HG03565 (cell line): ENCODE data around the gene ANO10.

ENCODE experiments used
- ATAC-seq: cut with Tn5 transposase; IDR thresholded peaks from one replicate; pipeline ENCODE4 v1.9.1; 2021; ENCODE audit warnings: mild to moderate bottlenecking, moderate library complexity; ENCODE audit not compliant: unreplicated experiment

ANO10 gene

DNA sequence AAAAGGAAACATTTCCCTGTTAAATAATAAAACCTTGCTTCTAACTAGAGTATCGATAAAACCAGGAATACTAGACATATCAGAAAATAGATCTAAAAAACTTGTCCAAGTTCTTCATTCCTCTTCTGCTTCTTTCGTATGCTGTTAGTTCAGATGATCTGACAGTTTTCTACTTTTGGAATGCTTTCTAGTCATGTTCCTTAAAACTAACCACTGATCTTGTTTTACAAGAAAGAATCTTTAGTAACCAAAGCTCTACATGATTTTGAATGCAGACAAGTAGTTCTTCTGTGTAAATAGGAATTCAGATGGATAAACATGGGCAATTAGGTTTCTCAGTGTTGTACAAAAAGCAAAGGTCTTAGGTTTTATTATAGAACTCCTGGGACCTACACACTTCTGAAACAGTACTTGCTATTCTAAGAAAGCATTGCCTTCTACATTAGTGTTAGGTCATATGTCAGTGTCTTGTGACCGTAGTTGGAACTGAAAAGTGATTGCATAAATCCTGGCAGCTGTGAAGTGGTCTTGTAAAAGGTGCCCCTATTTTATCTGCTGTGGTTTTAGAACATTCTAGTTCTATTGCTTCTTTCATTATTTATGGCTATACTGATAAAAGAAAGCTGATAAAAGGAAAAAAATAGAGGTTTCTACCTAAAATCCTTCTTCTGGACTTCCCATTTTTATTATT, 294.8 kb downstream of the ANO10 start:
- ATAC-seq: no peak

DNA sequence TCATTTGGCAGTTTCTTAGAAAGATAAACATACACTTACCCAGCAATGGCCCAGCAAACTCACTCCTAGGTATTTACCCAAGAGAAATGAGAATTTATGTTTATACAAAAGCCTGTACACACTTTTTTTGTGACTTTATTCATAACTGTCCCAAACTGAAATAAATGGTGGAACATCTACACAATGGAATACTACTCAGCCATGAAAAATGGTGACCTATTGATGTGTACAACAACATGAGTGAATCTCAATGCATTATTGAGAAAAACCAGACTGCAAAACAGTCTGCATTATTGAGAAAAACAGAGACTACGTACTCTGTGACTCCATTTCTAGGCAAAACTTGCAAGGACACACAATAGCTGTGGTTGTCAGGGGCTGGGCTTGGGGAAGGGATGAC, 298.3 kb downstream of the ANO10 start:
- ATAC-seq: no peak

DNA sequence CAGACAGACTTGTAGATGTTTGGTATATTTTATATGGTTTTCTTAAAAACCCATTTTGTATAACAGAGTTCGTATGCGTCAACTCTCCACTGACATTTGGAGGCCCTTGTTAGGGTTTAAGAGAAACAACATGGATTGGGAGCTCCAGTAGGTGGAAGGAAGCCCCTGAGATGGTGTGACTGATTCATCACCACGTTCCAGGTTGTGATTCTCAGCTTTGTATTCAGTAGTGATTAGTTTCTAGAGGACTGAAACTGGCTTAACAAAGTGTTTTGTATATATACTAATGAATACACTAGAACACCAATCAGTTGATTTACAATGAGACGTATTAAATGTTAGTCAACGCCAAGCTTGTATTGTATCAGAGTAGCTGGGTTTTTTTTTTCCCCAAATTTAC, 301.5 kb downstream of the ANO10 start:
- no peak for ATAC-seq

DNA sequence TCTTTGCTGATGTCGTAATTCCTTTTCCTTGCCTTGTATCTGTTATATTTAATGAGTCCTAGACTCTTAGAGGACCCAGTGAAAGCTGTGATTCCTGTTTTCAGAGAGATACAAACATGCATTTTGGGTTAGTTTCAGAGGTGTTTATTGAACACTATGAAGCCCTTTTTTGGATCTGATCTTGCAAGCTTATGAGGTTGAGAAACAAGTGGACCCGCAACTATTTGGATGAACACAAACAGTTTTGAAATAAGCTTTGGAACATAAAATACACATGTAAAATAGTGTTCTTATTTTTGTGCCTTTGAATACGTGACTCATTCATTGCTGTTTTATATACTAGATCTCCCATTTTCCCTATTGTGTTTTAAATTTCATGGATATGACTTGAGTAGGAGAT, 302.0 kb downstream of the ANO10 start:
- no peak for ATAC-seq

DNA sequence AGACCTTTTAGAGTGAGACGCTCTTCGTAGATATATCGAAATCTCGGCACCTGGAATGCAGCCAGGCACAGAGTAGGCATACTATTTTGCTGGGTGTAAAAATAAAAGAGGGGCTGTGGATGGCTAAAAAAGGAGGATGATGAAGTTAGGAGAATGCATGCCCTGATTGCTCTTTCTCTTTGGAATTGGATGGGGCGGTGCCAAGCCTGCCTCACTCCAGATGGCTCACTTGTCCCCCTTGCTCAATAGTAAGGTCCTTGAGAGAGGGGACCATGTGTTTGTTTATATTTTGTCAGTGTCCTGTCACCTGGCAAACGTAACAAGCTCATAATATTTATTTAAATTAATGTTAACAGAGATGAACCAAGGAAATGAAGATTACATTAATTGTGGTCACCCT, 302.4 kb downstream of the ANO10 start:
- no peak for ATAC-seq

DNA sequence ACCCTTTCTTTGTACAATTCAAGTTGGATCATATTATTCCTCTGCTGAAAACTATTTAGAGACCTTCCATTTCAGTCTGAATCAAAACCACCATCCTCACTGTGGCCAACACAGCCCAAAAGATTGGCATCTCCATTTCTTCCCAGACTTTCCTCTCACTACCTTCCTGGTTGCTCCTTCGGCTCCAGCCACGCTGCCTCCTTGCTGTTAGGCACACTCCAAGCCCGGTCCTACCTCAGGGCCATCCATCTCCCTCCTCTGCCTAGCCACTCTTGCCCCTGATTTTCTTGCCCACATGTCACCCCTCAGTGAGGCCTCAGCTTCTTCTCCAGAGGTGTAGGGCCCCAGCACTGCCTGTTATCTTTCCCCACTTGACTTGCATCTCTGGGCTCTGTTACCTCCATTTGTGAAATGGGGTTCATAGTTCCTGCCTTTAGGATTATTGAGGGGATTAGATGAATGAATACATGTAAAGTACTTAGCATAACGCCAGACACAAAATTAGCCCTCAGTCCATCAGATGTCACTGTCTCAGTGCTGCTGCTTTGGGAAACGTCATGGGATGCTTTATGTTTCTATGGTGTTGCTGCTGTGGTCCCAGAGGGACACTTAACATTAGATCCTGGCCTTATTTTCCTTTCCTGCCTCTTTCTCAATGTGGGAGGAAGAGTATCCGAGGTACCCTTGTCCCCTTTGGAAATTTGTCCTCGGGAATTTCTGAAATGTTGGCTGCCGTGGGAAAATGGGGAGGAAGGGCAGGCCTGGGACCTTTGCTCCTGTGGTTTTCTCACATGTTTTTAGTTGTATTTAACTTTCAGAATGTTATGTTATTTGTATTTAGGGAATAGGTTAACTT, 304.1 kb downstream of the ANO10 start:
- no peak for ATAC-seq

DNA sequence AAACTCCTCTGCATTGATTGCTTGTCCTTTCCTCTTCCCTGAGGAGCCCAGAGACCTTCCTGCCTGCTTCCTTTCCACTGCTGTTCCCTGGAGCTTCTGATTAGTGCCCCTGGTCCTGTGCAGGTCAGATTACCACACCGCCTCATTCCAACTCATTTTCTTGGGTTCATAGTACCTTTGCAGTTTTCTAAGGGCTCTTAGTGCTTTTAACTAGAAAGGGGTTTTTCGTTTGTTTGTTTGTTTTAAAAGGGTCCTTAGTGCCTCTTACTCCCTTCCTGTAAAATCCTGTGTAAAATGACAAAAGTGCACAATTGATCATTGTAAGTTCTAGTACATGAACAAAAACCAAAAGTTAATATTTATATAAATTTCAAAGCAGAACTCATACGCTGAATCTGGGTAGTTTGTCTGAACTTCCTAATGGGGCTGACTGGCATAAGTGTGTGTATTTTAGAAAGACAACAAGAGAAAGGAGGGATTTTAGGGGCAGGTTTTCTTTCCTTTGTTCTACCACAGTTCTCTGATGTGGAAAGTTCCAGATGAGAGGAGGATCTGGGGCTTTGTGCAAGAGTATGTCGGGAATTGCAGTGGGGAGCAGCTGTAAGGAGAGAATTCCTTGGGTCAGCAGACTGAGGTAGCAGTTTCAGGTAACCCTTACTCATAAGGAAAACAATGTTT, 304.9 kb downstream of the ANO10 start:
- no peak for ATAC-seq
